Measurements from ENCODE around the gene GSK3B.

The GSK3B gene

DNA sequence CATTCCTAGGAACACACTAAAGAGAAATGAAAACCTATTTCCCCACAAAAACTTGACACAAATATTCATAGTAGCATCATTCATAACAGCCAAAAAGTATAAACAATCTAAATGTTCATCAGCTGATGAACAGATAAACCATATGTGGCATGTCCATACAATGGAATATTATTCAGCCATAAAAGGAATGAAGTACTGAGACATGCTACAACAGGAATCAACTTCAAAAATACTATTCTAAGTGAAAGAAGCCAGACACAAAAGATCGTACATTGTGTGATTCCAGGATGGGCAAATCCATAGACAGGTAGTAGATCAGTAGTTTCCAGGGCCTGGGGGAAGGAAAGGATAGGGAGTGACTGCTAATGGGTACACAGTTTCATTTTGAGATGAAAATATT lies 118.0 kb downstream of the GSK3B start:
- ChIA-PET POLR2A (no interaction called here), CTCF (no interaction called here)
- TF ChIP-seq, protein P1, sequence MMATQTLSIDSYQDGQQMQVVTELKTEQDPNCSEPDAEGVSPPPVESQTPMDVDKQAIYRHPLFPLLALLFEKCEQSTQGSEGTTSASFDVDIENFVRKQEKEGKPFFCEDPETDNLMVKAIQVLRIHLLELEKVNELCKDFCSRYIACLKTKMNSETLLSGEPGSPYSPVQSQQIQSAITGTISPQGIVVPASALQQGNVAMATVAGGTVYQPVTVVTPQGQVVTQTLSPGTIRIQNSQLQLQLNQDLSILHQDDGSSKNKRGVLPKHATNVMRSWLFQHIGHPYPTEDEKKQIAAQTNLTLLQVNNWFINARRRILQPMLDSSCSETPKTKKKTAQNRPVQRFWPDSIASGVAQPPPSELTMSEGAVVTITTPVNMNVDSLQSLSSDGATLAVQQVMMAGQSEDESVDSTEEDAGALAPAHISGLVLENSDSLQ (IDR thresholded peaks at IDR 0.05) = no peak
- no peak for TF ChIP-seq HDGF (IDR thresholded peaks at IDR 0.05; ENCODE audit: borderline replicate concordance)
- no peak for TF ChIP-seq FOXA1 (IDR thresholded peaks at IDR 0.05)
- no peak for TF ChIP-seq TARDBP (IDR thresholded peaks at IDR 0.05)
- TF ChIP-seq CTBP1 (IDR thresholded peaks at IDR 0.05; ENCODE audit: borderline replicate concordance) = no peak
- no peak for TF ChIP-seq L3MBTL2 (conservative IDR thresholded peaks at IDR 0.05)
- TF ChIP-seq FOXK2 (IDR thresholded peaks at IDR 0.05) = no peak
- TF ChIP-seq ZNF384 (IDR thresholded peaks at IDR 0.05) = no peak
- TF ChIP-seq NFRKB (IDR thresholded peaks at IDR 0.05) = no peak
- TF ChIP-seq SUZ12 (IDR thresholded peaks at IDR 0.05) = no peak
- TF ChIP-seq FOXM1 (IDR thresholded peaks at IDR 0.05; ENCODE audit: borderline replicate concordance) = no peak
- no peak for TF ChIP-seq LEF1 (IDR thresholded peaks at IDR 0.05; ENCODE audit: borderline replicate concordance)
- no peak for TF ChIP-seq BHLHE40 (IDR thresholded peaks at IDR 0.05; ENCODE audit: borderline replicate concordance)
- DNase-seq (ENCODE audit: extremely low spot score) = no peak

DNA sequence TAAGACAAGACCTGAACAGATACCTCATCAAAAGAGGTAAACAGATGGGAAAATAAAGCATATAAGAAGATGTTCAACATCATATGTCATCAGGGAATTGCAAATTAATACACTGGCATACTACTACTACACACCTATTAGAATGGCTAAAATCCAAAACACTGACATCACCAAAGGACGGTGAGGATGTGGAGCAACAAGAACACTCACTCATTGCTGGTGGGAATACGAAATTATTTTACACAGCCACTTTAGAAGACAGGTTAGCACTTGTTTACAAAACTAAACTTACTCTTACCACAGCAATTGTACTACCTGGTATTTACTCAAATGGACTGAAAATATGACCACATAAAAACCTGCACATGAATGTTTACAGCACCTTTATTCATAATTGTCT lies 119.6 kb downstream of the GSK3B start:
- ChIA-PET CTCF (no interaction called here), POLR2A (no interaction called here)
- TF ChIP-seq SP1 (IDR thresholded peaks at IDR 0.05) (no peak), TARDBP (IDR thresholded peaks at IDR 0.05) (no peak), FOXK2 (IDR thresholded peaks at IDR 0.05) (no peak), CTBP1 (IDR thresholded peaks at IDR 0.05; ENCODE audit: borderline replicate concordance) (no peak), HDGF (IDR thresholded peaks at IDR 0.05; ENCODE audit: borderline replicate concordance) (no peak), FOXA1 (IDR thresholded peaks at IDR 0.05) (no peak), LEF1 (IDR thresholded peaks at IDR 0.05; ENCODE audit: borderline replicate concordance) (no peak), L3MBTL2 (conservative IDR thresholded peaks at IDR 0.05) (no peak), BHLHE40 (IDR thresholded peaks at IDR 0.05; ENCODE audit: borderline replicate concordance) (no peak), FOXM1 (IDR thresholded peaks at IDR 0.05; ENCODE audit: borderline replicate concordance) (no peak), ELF4 (IDR thresholded peaks at IDR 0.05) (no peak), ZNF384 (IDR thresholded peaks at IDR 0.05) (no peak), SUZ12 (IDR thresholded peaks at IDR 0.05) (no peak), NFRKB (IDR thresholded peaks at IDR 0.05) (no peak), ARNT (IDR thresholded peaks at IDR 0.05) (no peak)
- TF ChIP-seq, protein P1 (IDR thresholded peaks at IDR 0.05) = no peak
- no peak for DNase-seq (ENCODE audit: extremely low spot score)

DNA sequence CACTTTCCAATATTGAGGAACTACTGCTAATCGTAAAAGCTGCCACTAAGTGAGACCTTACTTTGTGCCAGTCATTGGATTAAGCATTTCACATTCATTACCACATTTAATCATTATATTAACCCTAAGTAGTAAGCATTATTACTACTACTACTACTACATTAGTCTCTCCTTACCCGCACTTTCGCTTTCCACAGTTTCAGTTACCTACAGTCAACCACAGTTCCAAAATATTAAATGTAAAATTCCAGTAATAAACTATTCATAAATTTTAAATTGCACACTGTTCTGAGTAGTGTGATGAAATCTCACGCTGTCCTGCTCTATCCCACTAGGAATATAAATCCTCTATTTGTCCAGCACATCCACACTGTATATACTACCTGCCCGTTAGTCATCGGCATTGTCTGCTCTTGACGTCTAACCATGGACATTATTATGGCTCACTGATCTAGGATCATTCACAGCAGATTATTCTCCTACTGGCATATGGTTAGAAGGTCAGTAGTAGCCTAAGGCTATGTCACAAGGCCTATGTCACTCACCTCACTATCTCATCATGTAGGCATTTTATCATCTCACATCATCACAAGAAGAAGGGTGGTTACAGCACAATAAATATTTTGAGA lies 121.1 kb downstream of the GSK3B start:
- TF ChIP-seq, protein P1 (IDR thresholded peaks at IDR 0.05) = 0 out of 2 replicates have a peak, but pooled peaks have one; percentile 40
- no peak for TF ChIP-seq BHLHE40 (IDR thresholded peaks at IDR 0.05; ENCODE audit: borderline replicate concordance)
- CTCF ChIA-PET = no interaction called here
- DNase-seq (ENCODE audit: extremely low spot score) = no peak
- POLR2A ChIA-PET = no interaction called here

DNA sequence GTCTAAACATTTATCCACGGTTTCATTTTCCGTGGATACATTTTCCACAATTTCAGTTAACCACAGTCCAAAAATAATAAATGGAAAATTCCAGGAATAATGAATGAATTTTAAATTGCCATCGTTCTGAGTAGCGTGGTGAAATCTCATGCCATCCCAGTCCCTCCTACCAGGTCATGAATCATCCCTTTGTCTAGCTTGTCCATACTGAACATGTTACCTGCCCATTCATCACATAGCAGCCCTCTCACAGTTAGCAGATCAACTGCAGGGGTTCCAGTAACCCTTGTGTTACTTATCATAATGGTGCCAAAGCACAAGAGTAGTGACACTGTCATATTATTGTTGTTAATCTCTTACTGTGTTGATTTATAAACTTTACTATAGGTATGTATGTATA lies 124.5 kb downstream of the GSK3B start:
- ChIA-PET CTCF (interaction anchor here (0.6 kb wide), 1 partner anchor 254 kb away, joined by 3 read pairs; no protein-coding TSS in a partner anchor), POLR2A (no interaction called here)
- TF ChIP-seq ZNF384 (IDR thresholded peaks at IDR 0.05) (no peak), FOXA1 (IDR thresholded peaks at IDR 0.05) (no peak), TARDBP (IDR thresholded peaks at IDR 0.05) (no peak), SUZ12 (IDR thresholded peaks at IDR 0.05) (no peak), NFRKB (IDR thresholded peaks at IDR 0.05) (no peak), ELF4 (IDR thresholded peaks at IDR 0.05) (no peak), CTBP1 (IDR thresholded peaks at IDR 0.05; ENCODE audit: borderline replicate concordance) (no peak), HDGF (IDR thresholded peaks at IDR 0.05; ENCODE audit: borderline replicate concordance) (no peak), SP1 (IDR thresholded peaks at IDR 0.05) (no peak), ARNT (IDR thresholded peaks at IDR 0.05) (no peak), FOXM1 (IDR thresholded peaks at IDR 0.05; ENCODE audit: borderline replicate concordance) (no peak), FOXK2 (IDR thresholded peaks at IDR 0.05) (no peak), BHLHE40 (IDR thresholded peaks at IDR 0.05; ENCODE audit: borderline replicate concordance) (no peak), L3MBTL2 (conservative IDR thresholded peaks at IDR 0.05) (no peak), LEF1 (IDR thresholded peaks at IDR 0.05; ENCODE audit: borderline replicate concordance) (no peak)
- TF ChIP-seq, protein P1 (IDR thresholded peaks at IDR 0.05) = no peak
- DNase-seq (ENCODE audit: extremely low spot score) = no peak

DNA sequence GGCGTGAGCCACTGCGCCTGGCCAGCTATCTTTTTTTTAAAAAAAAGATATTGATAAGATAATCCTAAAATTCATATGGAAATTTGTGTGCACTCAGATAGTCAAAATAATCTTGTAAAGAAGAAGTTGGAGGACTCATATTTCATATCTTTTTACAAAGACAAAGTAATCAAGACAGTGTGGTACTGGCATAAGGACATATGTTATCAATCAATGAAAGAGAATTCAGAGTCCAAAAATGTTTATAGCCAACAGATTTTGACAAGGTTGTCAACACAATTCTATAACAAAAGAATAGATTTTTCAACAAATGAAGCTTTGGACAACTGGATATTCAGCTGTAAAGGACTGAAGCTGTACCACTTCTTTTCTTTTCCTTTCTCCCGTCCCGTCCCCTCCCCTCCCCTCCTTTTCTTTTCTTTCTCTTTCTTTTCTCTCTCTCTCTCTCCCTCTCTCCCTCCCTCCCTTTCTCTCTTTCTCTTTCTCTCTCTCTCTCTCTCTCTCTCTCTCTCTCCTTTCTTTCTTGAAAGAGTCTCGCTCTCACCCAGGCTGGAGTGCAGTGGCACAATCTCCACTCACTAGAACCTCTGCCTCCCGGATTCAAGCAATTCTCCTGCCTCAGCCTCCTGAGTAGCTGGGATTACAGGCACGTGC lies 126.8 kb downstream of the GSK3B start:
- CTCF ChIA-PET = no interaction called here

More for the DNA sequence above, 126.8 kb downstream of the GSK3B start:
- POLR2A ChIA-PET = no interaction called here
- no peak for DNase-seq (ENCODE audit: extremely low spot score)
- TF ChIP-seq NFRKB (IDR thresholded peaks at IDR 0.05) (no peak), SUZ12 (IDR thresholded peaks at IDR 0.05) (no peak), ARNT (IDR thresholded peaks at IDR 0.05) (no peak), L3MBTL2 (conservative IDR thresholded peaks at IDR 0.05) (no peak), FOXM1 (IDR thresholded peaks at IDR 0.05; ENCODE audit: borderline replicate concordance) (no peak)

Measured in HEK293T (cell line).